ENCODE results near the gene CACHD1.

DNA sequence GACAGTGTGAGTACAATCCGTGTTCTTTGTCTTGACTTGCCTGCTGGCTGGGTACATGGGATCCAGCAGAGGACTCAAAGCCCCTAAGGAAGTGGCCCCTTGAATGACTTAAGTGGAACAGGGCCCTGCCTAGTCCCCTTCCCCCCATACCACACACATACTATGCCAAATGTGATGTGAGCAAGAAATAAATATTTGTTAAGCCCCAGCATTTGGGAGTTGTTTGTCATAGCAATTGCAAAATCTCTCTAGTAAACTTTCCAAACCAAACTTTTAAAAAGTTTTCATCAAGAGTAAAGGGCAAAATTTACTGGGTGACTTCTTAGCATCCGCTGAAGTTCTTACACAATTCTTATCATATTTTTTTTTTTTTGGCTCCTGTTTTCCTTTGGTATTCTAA is 32.5 kb upstream of the CACHD1 start:
- TF ChIP-seq, protein P1, sequence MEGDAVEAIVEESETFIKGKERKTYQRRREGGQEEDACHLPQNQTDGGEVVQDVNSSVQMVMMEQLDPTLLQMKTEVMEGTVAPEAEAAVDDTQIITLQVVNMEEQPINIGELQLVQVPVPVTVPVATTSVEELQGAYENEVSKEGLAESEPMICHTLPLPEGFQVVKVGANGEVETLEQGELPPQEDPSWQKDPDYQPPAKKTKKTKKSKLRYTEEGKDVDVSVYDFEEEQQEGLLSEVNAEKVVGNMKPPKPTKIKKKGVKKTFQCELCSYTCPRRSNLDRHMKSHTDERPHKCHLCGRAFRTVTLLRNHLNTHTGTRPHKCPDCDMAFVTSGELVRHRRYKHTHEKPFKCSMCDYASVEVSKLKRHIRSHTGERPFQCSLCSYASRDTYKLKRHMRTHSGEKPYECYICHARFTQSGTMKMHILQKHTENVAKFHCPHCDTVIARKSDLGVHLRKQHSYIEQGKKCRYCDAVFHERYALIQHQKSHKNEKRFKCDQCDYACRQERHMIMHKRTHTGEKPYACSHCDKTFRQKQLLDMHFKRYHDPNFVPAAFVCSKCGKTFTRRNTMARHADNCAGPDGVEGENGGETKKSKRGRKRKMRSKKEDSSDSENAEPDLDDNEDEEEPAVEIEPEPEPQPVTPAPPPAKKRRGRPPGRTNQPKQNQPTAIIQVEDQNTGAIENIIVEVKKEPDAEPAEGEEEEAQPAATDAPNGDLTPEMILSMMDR (IDR thresholded peaks at IDR 0.05) = no peak
- TF ChIP-seq POLR2A (IDR thresholded peaks at IDR 0.05) = no peak
